ENCODE measurements around the gene FKBP5.

GRCh38 chr6:35576682-35577081 is 112.0 kb downstream of the FKBP5 start:
- TF ChIP-seq CTCF (IDR thresholded peaks at IDR 0.05), result no peak
- TF ChIP-seq POLR2A (IDR thresholded peaks at IDR 0.05), result no peak
- peak in 1 of 4 donors; percentile 4 for TF ChIP-seq POLR2AphosphoS5 (IDR thresholded peaks at IDR 0.05)
